ENCODE data around the gene SPAG6.

SPAG6 gene

GRCh38 chr10:22317771-22318565 is 27.3 kb upstream of the SPAG6 start:
- CTCF ChIA-PET = interaction anchor here (0.6 to 0.7 kb wide), 3 partner anchors 21 to 672 kb away, joined by 3 to 5 read pairs (median 4); no protein-coding TSS in a partner anchor
- DNase-seq (ENCODE audit: low spot score) = no peak
- H3K27ac ChIP-seq = no peak overlapping the region
- POLR2A ChIA-PET (ENCODE audit: low non-redundant PET) = no interaction called here
- TF ChIP-seq CTCF (conservative IDR thresholded peaks at IDR 0.05; ENCODE audit: low read depth) = no peak

- ChIA-PET CTCF (no interaction called here), POLR2A (ENCODE audit: low non-redundant PET) (no interaction called here)
- H3K27ac ChIP-seq = no peak overlapping the region
- no peak for DNase-seq (ENCODE audit: low spot score)
- no peak for TF ChIP-seq CTCF (conservative IDR thresholded peaks at IDR 0.05; ENCODE audit: low read depth)
Observed at GRCh38 chr10:22318772-22319171, 26.5 kb upstream of the SPAG6 start.

- ChIA-PET CTCF (no interaction called here), POLR2A (ENCODE audit: low non-redundant PET) (no interaction called here)
- DNase-seq (ENCODE audit: low spot score) = no peak
- TF ChIP-seq CTCF (conservative IDR thresholded peaks at IDR 0.05; ENCODE audit: low read depth) = no peak
- H3K27ac ChIP-seq = no peak overlapping the region
Observed at GRCh38 chr10:22319547-22319979, 25.7 kb upstream of the SPAG6 start.

- no peak for DNase-seq (ENCODE audit: low spot score)
- CTCF ChIA-PET = interaction anchor here (0.7 kb wide), 1 partner anchor 1292 kb away, joined by 3 read pairs; no protein-coding TSS in a partner anchor
- TF ChIP-seq CTCF (conservative IDR thresholded peaks at IDR 0.05; ENCODE audit: low read depth) = no peak
- POLR2A ChIA-PET (ENCODE audit: low non-redundant PET) = no interaction called here
- H3K27ac ChIP-seq = peak overlapping the region; percentile 80
Observed at GRCh38 chr10:22319980-22320558, 25.2 kb upstream of the SPAG6 start.

GRCh38 chr10:22320591-22321155 is 24.6 kb upstream of the SPAG6 start, which contains the start of gene BMI1:
BMI1 (plus strand) TSS chr10:22321099; CDS start chr10:22326450, 5,351 bp downstream.
- TF ChIP-seq CTCF (conservative IDR thresholded peaks at IDR 0.05; ENCODE audit: low read depth) = no peak
- peak; percentile 80 for DNase-seq (ENCODE audit: low spot score)
- CTCF ChIA-PET = interaction anchor here (0.7 kb wide), 1 partner anchor 1293 kb away, joined by 3 read pairs; no protein-coding TSS in a partner anchor
- POLR2A ChIA-PET (ENCODE audit: low non-redundant PET) = no interaction called here
- H3K27ac ChIP-seq = peak within 1 kb of the TSS; percentile 80

GRCh38 chr10:22321156-22321923 is 24.0 kb upstream of the SPAG6 start:
- CTCF ChIA-PET = no interaction called here

More at GRCh38 chr10:22321156-22321923, 24.0 kb upstream of the SPAG6 start:
- H3K27ac ChIP-seq = peak overlapping the region; percentile 80
- no peak for DNase-seq (ENCODE audit: low spot score)
- POLR2A ChIA-PET (ENCODE audit: low non-redundant PET) = no interaction called here
- TF ChIP-seq CTCF (conservative IDR thresholded peaks at IDR 0.05; ENCODE audit: low read depth) = no peak

All from RWPE1 (cell line).